GM19025 (cell line): ENCODE measurements around the gene NTM.

Experiments used
- ATAC-seq: cut with Tn5 transposase; IDR thresholded peaks from one replicate; pipeline ENCODE4 v1.9.1; 2021; ENCODE audit warnings: mild to moderate bottlenecking, low read depth, moderate library complexity; ENCODE audit not compliant: unreplicated experiment

Gene NTM

DNA sequence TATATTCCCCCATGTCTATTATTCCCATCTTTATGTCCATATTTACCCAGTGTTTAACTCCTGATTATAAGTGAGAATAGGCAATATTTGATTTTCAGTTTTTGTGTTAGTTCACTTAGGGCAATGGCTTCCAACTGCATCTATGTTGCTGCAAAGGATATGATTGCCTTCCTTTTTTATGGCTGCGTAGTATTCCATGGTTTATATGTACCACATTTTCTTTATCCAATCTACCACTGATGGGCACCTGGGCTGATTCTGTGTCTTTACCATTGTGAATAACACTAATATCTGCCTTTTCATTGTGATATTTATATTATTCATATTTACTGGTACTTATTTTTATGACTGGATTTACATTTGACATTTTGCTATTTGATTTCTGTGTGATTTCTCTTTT, 649.6 kb downstream of the NTM start:
- ATAC-seq: no peak

DNA sequence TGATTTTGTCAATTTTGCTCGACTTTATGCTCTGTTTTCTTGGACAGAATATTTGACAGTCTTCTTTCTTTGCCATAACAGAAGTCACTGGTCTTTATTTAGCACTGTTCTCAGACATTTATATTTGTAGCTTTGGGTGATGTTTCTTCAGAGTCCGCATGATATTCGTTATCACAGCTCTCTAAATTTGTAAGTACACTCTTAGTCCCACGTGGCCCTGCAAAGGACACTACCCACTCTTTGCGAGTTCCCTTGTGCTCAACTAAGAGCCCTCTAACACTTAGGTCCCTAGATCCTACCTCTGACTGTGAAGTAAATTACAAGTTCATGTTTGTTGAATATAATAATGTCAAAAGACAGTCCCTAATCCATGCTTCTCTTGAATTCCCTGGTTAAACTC, 651.9 kb downstream of the NTM start:
- ATAC-seq: no peak

DNA sequence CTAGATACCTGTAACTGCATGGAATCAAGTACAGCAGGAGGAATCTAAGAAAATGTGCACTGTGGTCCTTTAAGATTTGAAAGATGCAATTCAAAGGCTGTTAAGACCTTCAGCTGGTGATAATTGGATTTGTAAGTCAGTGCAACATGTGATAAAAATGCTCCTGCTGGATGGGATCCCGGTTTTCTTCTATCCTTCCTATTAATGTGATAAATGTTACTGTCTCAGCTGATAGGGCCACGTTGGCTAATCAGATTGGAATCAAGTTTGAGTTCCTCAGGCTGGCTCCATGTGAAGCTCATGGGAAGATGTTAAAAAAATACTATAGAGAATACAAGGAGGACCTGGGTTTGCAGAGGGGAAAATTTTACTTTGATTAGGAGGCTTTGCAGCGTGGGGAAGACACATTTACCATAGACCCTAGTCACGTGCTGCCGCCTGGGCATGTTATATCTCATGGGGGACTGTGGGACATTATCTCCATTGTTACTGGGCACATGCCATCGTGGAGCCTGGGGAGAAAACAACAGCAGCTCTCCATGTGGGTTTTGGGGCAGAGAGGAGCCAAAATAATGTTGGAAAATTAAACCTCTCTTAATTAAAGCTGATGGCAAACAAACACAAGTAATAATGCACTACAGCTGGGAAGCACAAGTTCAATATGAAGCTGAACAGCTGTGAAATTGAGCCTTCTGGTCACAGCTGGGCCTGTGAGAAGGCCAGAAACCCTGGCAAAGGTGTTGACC, 652.5 kb downstream of the NTM start:
- ATAC-seq: no peak

DNA sequence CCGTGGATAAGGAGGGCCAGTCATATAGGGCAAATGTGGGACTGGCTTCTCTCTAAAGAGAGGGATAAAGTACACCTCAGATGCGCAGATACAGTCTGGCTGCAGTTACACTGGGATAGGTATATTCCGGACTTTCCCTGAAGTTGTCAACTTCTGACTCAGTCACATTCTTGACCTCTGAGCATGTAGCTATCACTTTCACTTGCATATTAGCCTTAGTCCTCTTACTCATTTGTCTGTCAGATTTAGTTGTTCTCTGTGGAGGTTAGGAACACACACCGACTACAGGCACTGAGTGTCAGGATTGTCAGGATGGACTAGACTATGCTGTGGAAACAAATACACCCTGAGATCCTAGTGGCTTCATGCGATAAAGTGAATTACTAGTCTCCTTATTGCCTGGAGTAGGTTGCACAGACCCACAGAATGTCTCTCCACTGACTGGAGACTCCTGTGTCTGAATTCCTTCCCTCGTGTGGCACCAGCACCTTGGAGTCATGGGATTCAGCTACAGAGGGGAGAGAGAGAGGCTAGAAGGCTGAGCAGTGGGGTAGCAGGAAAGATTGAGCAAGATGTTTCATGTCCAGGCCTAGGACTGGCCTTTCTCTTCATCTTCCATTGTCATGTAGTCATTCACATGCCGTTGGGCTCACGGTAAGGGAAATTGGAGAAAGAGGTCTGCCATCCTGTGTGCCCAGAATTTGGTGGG, 654.3 kb downstream of the NTM start:
- ATAC-seq: peak; percentile 92

DNA sequence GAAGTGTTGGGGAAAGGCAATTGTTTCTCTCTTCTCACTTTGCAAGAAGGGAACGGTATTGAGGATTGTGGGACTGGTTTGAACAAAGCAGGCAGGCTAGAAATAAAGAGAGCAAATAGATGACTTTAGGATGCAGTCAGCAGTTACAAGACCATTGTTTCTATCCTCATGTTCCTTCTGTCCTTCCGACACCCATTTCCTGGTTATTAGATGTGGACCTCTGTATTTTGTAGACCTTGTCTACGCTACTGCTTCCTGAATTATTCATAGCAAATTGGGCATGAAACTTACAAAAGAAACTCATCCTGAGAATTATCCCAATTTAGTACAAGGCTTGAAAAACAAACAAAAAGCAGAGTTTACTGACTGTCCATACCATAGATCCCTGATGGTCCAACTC, 656.3 kb downstream of the NTM start:
- ATAC-seq: no peak

DNA sequence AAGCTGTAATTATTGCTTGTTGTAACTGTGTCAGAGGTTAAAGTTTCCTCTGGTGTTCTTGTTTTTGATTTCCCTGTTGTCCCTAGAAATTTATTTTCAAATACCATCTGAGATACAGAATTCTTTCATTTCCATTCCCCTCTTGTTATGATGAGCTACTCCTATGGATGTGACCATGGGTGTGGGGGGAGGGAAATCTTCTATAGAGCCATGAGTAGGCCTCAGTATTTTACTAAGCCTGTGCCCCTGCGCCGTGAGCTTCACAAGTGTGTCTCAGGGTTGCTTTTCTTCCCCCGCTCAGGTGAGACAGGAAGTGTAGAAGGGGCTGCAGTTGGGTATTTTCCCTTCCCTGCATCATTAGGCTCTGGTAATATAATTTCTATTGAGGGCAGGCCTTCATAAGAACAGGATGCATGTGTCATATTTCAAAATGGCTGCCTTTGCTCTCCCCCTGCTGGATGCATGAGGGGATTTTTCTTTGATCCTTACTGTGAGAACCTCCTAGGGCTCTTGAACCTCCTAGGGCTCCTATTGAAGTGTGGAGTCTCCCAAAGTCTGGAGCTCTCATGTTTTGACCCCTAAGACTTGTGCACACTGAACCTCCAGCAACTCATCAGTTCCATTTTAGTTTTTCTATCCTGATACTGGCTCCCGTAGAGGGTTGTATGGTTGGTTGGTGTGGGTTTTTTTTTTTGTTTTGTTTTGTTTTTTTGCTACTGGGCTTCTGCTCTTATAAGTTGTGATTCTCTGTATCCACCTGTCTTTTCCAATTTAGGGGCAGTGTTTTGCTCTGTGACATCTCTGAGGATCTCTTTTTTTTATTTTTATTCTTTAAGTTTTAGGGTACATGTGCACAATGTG, 658.2 kb downstream of the NTM start:
- no peak for ATAC-seq

DNA sequence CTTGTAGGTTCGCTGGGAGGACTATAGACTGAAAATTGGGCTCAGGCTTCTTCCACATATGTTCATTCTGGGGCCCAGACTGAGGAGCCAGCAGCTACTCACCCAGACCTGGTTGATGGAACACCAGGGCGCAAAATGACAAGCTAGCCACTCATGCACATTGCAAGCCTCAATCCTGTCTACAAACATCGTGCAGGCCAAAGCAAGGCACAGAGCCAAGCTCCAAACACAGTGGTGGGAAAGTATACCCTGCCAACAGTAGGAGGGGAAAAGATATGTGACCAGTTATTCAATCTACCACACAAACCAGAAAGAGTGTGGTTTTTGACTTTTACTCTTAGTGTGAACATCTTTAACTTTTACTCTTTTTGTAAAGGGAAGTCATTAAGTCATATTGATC, 660.5 kb downstream of the NTM start:
- no peak for ATAC-seq

DNA sequence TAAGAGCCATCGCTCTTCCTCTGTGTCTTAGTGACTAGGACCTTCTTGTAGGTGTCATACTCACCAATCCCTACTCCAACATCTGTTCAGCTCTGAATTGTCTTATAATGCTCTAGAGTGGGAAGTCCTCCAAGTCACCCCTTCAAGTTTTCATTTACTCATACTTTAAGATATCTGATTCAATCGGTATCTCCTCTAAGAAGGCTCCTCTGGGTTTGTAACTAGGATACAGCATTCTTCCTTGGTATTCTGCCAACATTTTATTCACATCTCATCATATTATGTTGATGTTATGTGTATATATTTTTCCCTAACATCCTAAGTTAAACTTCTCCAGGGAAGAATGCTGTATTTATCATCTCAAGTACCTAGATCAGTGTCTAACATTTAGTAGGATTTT, 662.1 kb downstream of the NTM start:
- no peak for ATAC-seq

DNA sequence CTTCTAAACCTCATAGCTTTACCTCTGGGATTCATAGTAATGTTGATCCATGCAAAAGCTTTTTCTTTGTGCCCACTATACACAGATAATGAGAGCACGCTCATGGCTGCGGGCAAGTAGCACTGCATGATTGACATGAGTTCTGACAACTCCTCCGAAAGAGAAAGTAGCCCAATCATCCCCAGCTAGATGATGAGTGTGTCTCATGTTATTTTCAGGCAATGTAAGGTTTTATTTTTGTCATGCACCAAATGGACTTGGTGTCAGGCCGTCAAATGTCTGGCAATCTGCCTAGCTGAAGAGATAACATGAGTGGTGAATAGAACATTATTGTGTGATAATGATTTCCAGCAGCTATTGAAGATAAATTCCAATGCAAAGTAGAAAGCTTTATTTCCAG, 662.6 kb downstream of the NTM start:
- no peak for ATAC-seq

DNA sequence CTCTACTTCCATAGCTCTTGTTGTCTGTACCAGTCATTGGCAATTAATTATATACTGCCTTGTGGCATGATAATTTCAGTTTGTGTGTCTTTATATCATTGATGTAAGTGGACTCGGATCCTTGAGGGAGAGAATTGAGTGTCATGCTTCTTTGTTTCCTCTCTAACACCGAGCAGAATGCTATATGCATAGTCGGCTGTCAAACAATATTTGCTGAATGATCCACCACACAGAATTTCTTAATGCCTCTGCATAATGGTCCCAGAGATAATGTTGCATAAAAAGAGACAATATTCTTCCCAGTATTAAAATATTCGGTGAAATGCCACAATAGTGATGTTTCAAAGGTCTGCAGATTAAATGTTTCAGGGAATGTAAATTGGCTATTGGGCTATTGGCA, 664.8 kb downstream of the NTM start:
- ATAC-seq: no peak

DNA sequence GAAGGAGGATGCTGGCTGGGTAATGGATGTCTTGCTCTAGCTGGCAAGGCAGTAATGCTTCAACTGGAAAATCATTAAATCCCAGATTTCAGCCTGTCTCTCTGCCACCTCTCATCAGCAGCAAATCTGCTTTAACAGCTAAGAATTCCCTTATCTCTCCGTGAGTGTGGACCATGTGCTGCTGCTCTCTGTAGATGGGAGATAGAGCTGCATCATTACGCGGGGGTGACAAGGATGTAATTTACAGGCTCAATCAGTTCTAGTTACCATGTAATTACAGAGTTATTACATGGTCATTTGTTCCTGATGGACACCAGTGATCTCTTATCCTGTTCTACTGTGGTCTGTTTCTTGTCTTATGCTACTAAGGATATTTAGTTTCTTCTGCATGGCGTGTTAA, 665.4 kb downstream of the NTM start:
- no peak for ATAC-seq

DNA sequence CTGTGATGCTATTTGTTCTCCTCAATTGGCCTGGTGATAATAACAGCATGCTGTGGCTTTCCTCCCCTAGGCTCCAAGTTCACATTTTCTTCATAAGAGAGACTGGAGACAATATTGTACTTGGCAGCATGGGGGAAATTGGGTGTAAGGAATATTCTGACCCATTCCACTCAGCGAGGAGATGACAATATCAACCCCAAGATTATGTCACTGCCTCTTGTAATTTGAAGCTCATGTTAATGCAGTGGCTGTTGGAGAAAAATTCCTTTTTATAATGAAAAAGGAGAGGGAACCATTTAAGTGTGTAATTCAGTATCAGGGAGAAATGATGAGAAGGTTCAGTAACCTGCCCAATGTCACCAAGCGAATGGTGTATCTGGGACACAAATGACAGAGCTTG, 665.8 kb downstream of the NTM start:
- ATAC-seq: no peak

DNA sequence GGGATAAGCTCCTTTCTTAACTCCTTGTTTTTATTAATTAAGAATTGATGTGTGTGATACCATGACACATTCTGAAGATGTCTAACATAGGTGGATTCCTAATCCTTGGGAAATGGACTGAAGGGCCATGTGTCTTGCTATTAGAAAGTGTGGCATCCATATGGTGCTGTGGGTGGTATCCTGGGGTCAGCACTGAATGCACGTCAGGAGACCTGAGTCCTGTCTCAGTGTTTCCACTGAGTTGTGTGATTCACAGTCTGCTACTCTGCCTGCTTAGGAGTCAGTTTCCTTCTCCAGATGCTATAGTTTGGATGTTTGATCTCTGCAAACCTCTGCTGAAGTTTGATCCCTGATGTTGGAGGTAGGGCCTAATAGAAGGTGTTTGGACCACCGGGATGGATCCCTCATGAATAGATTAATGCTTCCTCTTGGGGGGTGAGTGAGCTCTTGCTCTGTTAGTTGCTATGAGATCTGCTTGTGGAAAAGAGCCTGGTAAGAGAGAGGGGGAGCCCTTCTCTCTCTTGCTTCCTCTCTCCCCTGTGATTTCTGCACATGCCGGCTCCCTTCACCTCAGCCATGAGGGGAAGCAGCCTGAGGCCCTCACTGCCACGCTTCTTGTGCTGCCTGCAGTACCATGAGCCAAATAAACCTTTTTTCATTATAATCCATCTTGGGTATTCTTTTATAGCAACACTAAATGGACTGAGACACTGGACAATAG, 666.5 kb downstream of the NTM start:
- no peak for ATAC-seq

DNA sequence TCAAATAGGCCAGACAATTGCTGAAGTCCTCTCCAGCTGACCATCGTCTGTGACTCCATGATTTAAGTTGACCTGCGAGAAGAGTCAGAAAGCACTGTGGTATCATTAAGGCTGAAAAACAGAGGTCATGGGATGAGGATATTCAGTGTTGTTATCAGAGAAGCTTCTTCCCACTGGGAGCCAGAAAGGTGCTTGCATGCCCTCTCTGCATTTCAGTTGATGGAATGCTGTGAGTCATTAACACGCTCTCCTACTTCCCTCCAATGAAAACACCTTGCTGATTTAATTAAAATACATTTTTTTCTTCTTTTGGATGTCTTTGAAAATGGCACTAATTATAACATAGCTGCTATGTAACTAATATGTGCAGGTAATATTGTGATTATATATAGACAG, 667.0 kb downstream of the NTM start:
- ATAC-seq: no peak

DNA sequence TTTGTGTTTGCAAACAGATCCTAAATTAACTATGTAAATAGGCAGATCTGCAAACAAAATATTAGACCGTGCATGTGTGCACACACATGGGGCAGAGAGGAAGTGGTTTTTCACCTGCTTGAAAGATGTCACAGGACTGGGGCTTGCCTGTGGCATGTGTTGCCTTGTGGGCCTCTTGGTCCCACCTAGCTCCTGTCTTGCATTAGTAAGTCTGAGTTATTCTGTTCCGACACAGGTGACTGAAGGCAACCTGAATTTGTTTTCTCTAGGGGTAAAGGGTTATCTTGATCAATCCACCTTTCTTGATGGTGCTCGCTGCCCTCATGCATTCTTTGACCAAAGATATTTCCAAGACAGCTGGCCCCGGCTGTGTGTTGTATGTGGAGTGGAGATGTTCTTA, 667.5 kb downstream of the NTM start:
- no peak for ATAC-seq

DNA sequence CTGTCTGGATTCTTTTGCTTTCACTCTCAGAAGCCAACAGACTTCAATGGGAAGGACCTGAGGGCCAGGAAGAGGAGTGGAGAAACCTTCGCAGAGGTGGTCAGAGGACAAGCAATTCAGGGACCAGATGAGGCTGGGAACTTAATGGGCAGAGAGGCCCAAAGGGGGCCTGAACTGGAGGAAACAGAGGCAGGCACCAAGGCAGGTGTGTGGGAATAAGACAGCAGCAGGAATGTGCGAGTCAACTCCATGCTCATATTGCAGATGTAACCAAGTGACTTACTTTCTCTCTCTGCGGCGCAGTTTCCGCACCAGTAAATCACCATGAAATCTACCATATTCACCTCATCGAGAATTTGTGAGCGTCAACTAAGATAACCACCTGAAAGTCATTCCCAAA, 669.1 kb downstream of the NTM start:
- ATAC-seq: no peak

DNA sequence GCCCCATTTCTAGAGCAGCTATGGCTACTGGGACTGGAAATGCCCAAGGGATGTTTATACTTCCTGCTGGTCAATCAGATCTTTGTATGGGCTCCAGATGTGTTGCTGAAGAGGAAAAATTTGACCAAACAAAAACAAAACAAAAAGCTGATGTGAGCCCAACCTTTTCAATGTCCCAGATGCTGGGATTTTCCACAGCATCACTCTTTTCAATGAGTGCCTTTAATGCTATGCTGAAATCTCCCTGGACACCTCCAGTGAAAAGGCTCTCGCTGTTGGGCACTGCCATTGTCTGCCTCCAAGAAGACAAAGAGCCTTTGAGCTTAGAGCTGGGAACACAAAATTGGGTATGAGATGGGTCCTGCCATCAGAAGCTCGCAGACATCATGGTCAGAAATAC, 671.9 kb downstream of the NTM start:
- no peak for ATAC-seq

DNA sequence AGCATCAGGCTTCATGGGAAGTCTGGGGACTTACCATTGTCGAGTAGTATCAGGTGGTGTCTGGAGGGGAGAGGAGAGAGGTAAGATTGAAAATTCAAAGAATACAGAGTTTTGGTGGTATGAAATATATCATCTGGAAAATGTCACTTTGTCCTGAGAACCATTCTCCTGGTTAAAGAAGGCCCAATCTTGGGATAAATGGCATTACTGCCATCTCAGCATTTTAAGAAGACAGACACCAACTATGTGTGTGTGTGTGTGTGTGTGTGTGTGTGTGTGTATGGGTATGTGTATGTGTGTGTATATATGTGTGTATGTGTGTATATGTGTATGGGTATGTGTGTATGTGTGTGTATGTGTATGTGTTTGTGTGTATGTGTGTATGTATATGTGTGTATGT, 673.3 kb downstream of the NTM start:
- no peak for ATAC-seq

DNA sequence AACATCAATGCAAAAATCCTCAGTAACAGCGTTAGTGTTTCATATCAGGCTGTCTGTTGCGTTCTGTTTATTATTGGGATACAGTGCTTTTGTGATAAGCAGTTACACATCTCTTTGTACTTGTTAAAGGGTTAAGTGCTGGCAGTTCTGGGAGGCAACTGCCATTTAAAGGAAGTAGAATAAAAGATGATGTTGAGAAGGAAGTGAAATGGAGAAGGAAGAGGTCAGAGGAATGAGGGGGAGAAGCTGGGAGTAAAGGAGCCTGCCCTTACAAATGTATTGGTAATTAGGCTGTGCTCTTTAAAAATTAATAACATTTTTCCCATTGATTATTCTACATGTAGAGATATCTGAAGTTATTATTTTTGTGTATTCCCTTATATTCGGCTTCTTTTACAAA, 674.7 kb downstream of the NTM start:
- ATAC-seq: no peak

DNA sequence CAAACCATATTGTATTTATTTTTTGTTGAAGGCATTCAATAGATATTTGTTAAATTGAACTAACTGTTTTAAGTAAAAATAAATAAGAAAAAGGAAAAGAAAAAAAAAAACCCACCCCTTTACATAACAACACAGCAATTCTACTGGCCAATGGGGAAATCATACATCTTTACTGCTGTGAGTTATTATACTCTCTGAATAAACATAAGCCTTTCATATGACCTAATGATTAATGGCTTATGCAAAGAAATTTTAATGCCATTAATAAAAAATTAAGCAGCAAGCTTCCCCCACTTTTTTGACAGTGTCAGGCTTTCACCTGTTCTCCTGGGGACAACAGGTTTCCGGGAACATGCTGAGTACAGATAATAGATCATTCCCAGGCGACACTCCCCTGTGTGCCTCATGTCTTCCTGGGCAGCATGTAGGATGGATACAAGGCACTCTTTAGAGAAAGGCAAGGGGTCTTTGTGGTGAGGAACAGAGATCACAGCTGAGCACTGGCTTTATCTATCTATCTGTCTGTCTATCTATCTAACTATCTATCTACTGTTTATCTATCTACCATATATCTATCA, 676.0 kb downstream of the NTM start:
- no peak for ATAC-seq

DNA sequence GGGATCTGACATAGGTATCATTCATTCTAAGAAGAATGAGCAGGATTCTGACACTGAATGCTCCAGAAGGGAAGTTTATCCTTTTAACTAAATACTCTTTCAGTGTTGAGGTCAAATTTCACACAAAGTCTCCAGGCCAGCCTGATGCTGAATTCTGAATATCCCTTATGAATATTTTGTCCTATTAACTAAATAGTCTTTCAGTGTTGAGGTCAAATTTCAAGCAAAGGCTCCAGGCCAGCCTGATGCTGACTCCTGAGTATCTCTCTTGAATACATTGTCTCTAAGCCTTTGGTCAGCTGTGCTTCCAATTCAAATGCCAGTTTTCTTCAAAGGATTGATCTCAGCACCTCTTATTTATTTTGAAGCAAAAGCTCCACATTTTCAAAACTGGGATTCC, 676.8 kb downstream of the NTM start:
- ATAC-seq: no peak
